Fibroblast of gingiva (primary cell): Measurements from ENCODE around the gene ZMPSTE24.

Experiments used
- DNase-seq: peaks from one replicate; pipeline ENCODE4 v3.0.0-alpha.2; 2011; ENCODE audit warnings: low read depth

Gene ZMPSTE24

GRCh38 chr1:40305451-40305850, 47.4 kb downstream of the ZMPSTE24 start:
- DNase-seq = no peak

GRCh38 chr1:40305871-40306270, 47.8 kb downstream of the ZMPSTE24 start:
- DNase-seq = no peak

- no peak for DNase-seq
Measured at GRCh38 chr1:40306296-40306695, 48.3 kb downstream of the ZMPSTE24 start.

- DNase-seq = no peak
Measured at GRCh38 chr1:40307186-40307585, 49.1 kb downstream of the ZMPSTE24 start.

- DNase-seq = no peak
Measured at GRCh38 chr1:40308036-40308727, 50.1 kb downstream of the ZMPSTE24 start.

GRCh38 chr1:40309374-40310128, 51.5 kb downstream of the ZMPSTE24 start:
- DNase-seq = no peak

- DNase-seq = no peak
Measured at GRCh38 chr1:40310129-40310461, 52.1 kb downstream of the ZMPSTE24 start.

- DNase-seq = no peak
Measured at GRCh38 chr1:40310983-40311642, 53.1 kb downstream of the ZMPSTE24 start.

- no peak for DNase-seq
Measured at GRCh38 chr1:40311692-40312091, 53.7 kb downstream of the ZMPSTE24 start.

GRCh38 chr1:40312238-40313205, 54.5 kb downstream of the ZMPSTE24 start:
- DNase-seq = no peak

GRCh38 chr1:40313329-40313957, 55.4 kb downstream of the ZMPSTE24 start:
- peak; percentile 44 for DNase-seq

GRCh38 chr1:40313958-40314720, 56.1 kb downstream of the ZMPSTE24 start:
- DNase-seq = no peak

GRCh38 chr1:40314721-40315238, 56.7 kb downstream of the ZMPSTE24 start:
- no peak for DNase-seq

- peak; percentile 75 for DNase-seq
Measured at GRCh38 chr1:40315239-40315794, 57.3 kb downstream of the ZMPSTE24 start.

- DNase-seq = no peak
Measured at GRCh38 chr1:40315795-40316594, 58.0 kb downstream of the ZMPSTE24 start.

- DNase-seq = no peak
Measured at GRCh38 chr1:40316595-40317393, 58.8 kb downstream of the ZMPSTE24 start, which contains the start of gene COL9A2. COL9A2 (minus strand) TSS chr1:40317286; CDS start chr1:40317197, 89 bp downstream.

GRCh38 chr1:40317394-40318074, 59.5 kb downstream of the ZMPSTE24 start:
- DNase-seq = no peak

GRCh38 chr1:40318476-40318875, 60.4 kb downstream of the ZMPSTE24 start:
- no peak for DNase-seq
